Osteoblast (primary cell): ENCODE measurements around the gene FGF9. TPM values are rescaled to one million over a fixed set of nuclear protein-coding genes. Genes with fewer than 3 reads are reported as not detected.

Source experiments
- DNase-seq: peaks from one replicate; pipeline ENCODE4 v3.0.0; 2011; ENCODE audit warnings: low spot score, mixed read lengths; ENCODE audit not compliant: insufficient read length; ENCODE audit errors: missing footprints
- H2AFZ ChIP-seq: 2 replicates; pipeline ENCODE4 v1.6.0; 2011; ENCODE audit warnings: mild to moderate bottlenecking, low read length
- H3K27ac ChIP-seq: 2 replicates; pipeline ENCODE4 v1.5.1; 2011; ENCODE audit warnings: mild to moderate bottlenecking, low read depth, low read length, moderate library complexity
- H3K27me3 ChIP-seq: 2 replicates; pipeline ENCODE4 v1.6.0; 2012; ENCODE audit warnings: mild to moderate bottlenecking, control low read depth, inconsistent platforms, low read length, moderate library complexity; ENCODE audit not compliant: insufficient read depth
- H3K36me3 ChIP-seq: 2 replicates; pipeline ENCODE4 v1.5.1; 2011; ENCODE audit warnings: mild to moderate bottlenecking, low read length, control low read depth, moderate library complexity; ENCODE audit not compliant: insufficient read depth
- H3K4me1 ChIP-seq: 2 replicates; pipeline ENCODE4 v1.5.1; 2011; ENCODE audit warnings: mild to moderate bottlenecking, low read length, control low read depth, moderate library complexity; ENCODE audit not compliant: insufficient read depth
- H3K4me2 ChIP-seq: 2 replicates; pipeline ENCODE4 v1.6.0; 2011; ENCODE audit warnings: mild to moderate bottlenecking, low read length; ENCODE audit not compliant: insufficient read depth
- H3K4me3 ChIP-seq: fragments of 200-600 bp; sonication (generic); 3 replicates; pipeline ENCODE4 v1.5.1; 2012; ENCODE audit warnings: mild to moderate bottlenecking, low read length, inconsistent platforms; ENCODE audit not compliant: insufficient read depth
- H3K79me2 ChIP-seq: 2 replicates; pipeline ENCODE4 v1.6.0; 2012; ENCODE audit warnings: mild to moderate bottlenecking, low read length, control low read depth, inconsistent platforms; ENCODE audit not compliant: insufficient read depth
- H3K9me3 ChIP-seq: 2 replicates; pipeline ENCODE4 v1.5.1; 2011; ENCODE audit warnings: low read depth, low read length, control low read depth
- H4K20me1 ChIP-seq: 2 replicates; pipeline ENCODE4 v1.6.0; 2012; ENCODE audit warnings: mild to moderate bottlenecking, low read length, control low read depth; ENCODE audit not compliant: insufficient read depth
- CTCF ChIP-seq: IDR thresholded peaks from 2 replicates; pipeline ENCODE4 v1.5.1; 2011; ENCODE audit warnings: mild to moderate bottlenecking, low read depth, low read length, moderate library complexity; ENCODE audit errors: extremely low read depth
- total RNA-seq: library from RNA; depleted of rRNA; stranded (reverse); fragments of >200 nt; gene quantifications from 2 replicates; pipeline ENCODE4 v1.2.3, GENCODE V29; 2012

Gene FGF9
- total RNA-seq, 1 donor, result not detected

GRCh38 chr13:21701460-21701859 lies 30.6 kb downstream of the FGF9 start:
- H3K27ac ChIP-seq, result no peak overlapping the region
- H2AFZ ChIP-seq, result no peak overlapping the region
- H3K4me2 ChIP-seq, result no peak overlapping the region
- H3K36me3 ChIP-seq, result no peaks in the 10 kb centered on the region
- no peaks in the 10 kb centered on the region for H3K79me2 ChIP-seq
- no peak for TF ChIP-seq CTCF
- H3K4me3 ChIP-seq, result no peak overlapping the region
- H3K27me3 ChIP-seq, result no peaks in the 10 kb centered on the region
- no peaks in the 10 kb centered on the region for H4K20me1 ChIP-seq
- no peaks in the 10 kb centered on the region for H3K9me3 ChIP-seq
- DNase-seq, result no peak
- H3K4me1 ChIP-seq, result no peaks in the 10 kb centered on the region

DNA sequence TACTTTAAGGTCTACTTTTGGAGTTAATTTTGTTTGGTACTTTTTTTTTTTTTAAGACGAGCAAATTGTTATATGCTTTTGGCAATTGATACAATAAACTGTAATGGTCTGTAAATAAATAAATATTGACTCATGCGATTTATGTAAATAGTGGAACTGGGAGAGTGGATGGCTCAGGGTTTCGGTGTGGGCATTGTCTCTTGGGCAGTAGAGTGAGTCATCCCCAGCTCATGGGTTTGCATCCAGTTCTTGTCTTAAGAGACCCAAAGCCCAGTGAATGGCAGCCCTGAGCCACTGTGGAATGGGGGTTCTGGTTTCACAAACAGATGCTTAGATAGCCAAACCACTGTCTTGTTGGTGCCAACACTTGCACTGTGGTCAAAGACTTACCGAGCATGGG lies 33.0 kb downstream of the FGF9 start:
- H3K4me2 ChIP-seq, result no peak overlapping the region
- H2AFZ ChIP-seq, result no peak overlapping the region
- no peak for DNase-seq
- no peak overlapping the region for H3K27ac ChIP-seq
- no peaks in the 10 kb centered on the region for H3K4me1 ChIP-seq
- no peaks in the 10 kb centered on the region for H4K20me1 ChIP-seq
- H3K27me3 ChIP-seq, result no peaks in the 10 kb centered on the region
- no peaks in the 10 kb centered on the region for H3K79me2 ChIP-seq
- no peaks in the 10 kb centered on the region for H3K9me3 ChIP-seq
- H3K36me3 ChIP-seq, result no peaks in the 10 kb centered on the region
- no peak overlapping the region for H3K4me3 ChIP-seq
- no peak for TF ChIP-seq CTCF

GRCh38 chr13:21707586-21707985 lies 36.7 kb downstream of the FGF9 start:
- Histone ChIP-seq H3K4me3 (no peak overlapping the region), H3K36me3 (no peaks in the 10 kb centered on the region), H3K4me1 (no peaks in the 10 kb centered on the region), H3K9me3 (no peaks in the 10 kb centered on the region), H3K4me2 (no peak overlapping the region), H3K27me3 (no peaks in the 10 kb centered on the region), H4K20me1 (no peaks in the 10 kb centered on the region), H2AFZ (no peak overlapping the region), H3K79me2 (no peaks in the 10 kb centered on the region), H3K27ac (no peak overlapping the region)
- TF ChIP-seq CTCF, result no peak
- DNase-seq, result no peak

DNA sequence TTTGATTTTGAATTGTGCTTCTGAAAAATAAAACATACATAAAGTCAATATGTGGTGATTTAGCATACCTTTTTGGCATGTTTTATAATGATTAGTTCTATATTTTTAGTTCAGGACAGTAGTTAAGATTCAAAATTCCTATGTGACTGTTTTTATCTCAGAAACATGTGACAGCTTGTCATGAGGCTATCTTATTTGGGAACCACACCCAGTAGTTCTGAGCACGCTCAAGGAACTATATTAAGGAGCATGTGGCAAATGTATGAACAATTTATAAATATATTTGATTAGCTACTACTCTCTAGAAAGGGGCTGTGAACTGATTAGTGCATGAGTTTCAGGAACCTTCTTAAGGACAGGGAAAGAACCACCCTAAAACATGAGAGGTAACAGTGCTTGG lies 38.8 kb downstream of the FGF9 start:
- Histone ChIP-seq H3K27ac (no peak overlapping the region), H3K4me1 (no peaks in the 10 kb centered on the region), H3K27me3 (no peaks in the 10 kb centered on the region), H3K4me3 (no peak overlapping the region), H2AFZ (no peak overlapping the region), H3K36me3 (no peaks in the 10 kb centered on the region), H3K9me3 (no peaks in the 10 kb centered on the region), H3K4me2 (no peak overlapping the region), H3K79me2 (no peaks in the 10 kb centered on the region), H4K20me1 (no peaks in the 10 kb centered on the region)
- no peak for TF ChIP-seq CTCF
- DNase-seq, result no peak
